Measurements from ENCODE around the gene TMEM196. TPM values are rescaled to one million over a fixed set of nuclear protein-coding genes. Genes with fewer than 3 reads are reported as not detected.

The TMEM196 gene
- total and polyA plus RNA-seq, 2 donors (not counting 3 experiments of a cell fraction or from before 2014, with no cell fraction given): not detected

- no peaks in the 10 kb centered on the region for H3K4me1 ChIP-seq (ENCODE audit: control insufficient read depth, extremely low read depth, insufficient read depth, low read length)
- CTCF ChIA-PET: interaction anchor here (1.2 to 3.6 kb wide), 5 partner anchors 15 to 923 kb away, joined by 3 to 28 read pairs (median 7); no protein-coding TSS in a partner anchor
- H3K36me3 ChIP-seq (ENCODE audit: control insufficient read depth in 2 of 2, extremely low read depth in 1 of 2, insufficient read depth in 2 of 2, low read length in 2 of 2): no peaks in the 10 kb centered on the region
- intact Hi-C loops (cut with micrococcal nuclease): no loop called here
- no peak overlapping the region for H3K9ac ChIP-seq (replicated peaks; ENCODE audit: extremely low read depth, insufficient read depth, low read length)
- TF ChIP-seq CTCF (IDR thresholded peaks at IDR 0.05; ENCODE audit: extremely low read depth in 1 of 2, insufficient read depth in 1 of 2, low read depth in 1 of 2, low read length in 2 of 2) (no peak), GATA2 (IDR thresholded peaks at IDR 0.05; ENCODE audit: insufficient read depth, insufficient read length, low read depth, low read length) (no peak), POLR2A (IDR thresholded peaks at IDR 0.05; ENCODE audit: low read depth, low read length) (no peak), EZH2 (IDR thresholded peaks at IDR 0.05; ENCODE audit: borderline replicate concordance, low read depth, low read length, severe bottlenecking) (no peak), MAX (IDR thresholded peaks at IDR 0.05; ENCODE audit: insufficient read depth, insufficient read length) (no peak), POLR2AphosphoS5 (IDR thresholded peaks at IDR 0.05; ENCODE audit: insufficient read depth, low read depth, low read length) (no peak), FOS (IDR thresholded peaks at IDR 0.05; ENCODE audit: borderline replicate concordance, insufficient read depth, low read length) (no peak), MYC (IDR thresholded peaks at IDR 0.05; ENCODE audit: low read depth, low read length) (no peak), JUN (IDR thresholded peaks at IDR 0.05; ENCODE audit: borderline replicate concordance, insufficient read depth, insufficient read length, low read depth) (no peak)
- no peaks in the 10 kb centered on the region for H3K79me2 ChIP-seq (ENCODE audit: control insufficient read depth, insufficient read depth, low read length)
- H3K4me2 ChIP-seq (ENCODE audit: insufficient read depth, low read length): no peak overlapping the region
- FAIRE-seq (no peak), DNase-seq (ENCODE audit: low read depth, low spot score) (no peak)
- no peak overlapping the region for H3K4me3 ChIP-seq (replicated peaks in 1 of 3; ENCODE audit: insufficient read depth in 1 of 3, low read depth in 1 of 3, low read length in 3 of 3)
- POLR2A ChIA-PET: no interaction called here
- no peaks in the 10 kb centered on the region for H3K9me1 ChIP-seq (replicated peaks; ENCODE audit: control insufficient read depth, extremely low read depth, insufficient read depth, low read length)
- H2AFZ ChIP-seq (ENCODE audit: low read depth, low read length): no peak overlapping the region
- no peaks in the 10 kb centered on the region for H3K9me3 ChIP-seq (replicated peaks; ENCODE audit: control insufficient read depth, insufficient read depth, low read length)
- no peaks in the 10 kb centered on the region for H4K20me1 ChIP-seq (replicated peaks; ENCODE audit: control insufficient read depth, extremely low read depth, insufficient read depth, low read length)
- dilution Hi-C loops (cut with MboI; ENCODE audit: extremely low pct_ligation_motif_present, low sequenced_read_pairs): no loop called here
- H3K27me3 ChIP-seq (ENCODE audit: control insufficient read depth in 2 of 2, insufficient read depth in 2 of 2, low read length in 2 of 2): peaks cover 0 to 22% of the 10 kb centered on the region in 2 experiments
- H3K27ac ChIP-seq (ENCODE audit: insufficient read depth, low read depth, low read length): no peak overlapping the region
- no TSS peak for BruUV-seq (replicated peaks)
Observed at GRCh38 chr7:19728716-19729115, 44.7 kb downstream of the TMEM196 start.
